GM15510 (cell line): ENCODE results near the gene GPR84.

Source experiments
- POLR2A ChIP-seq: IDR thresholded peaks from 3 replicates; pipeline ENCODE4 v1.6.1; 2011; ENCODE audit warnings: borderline replicate concordance; ENCODE audit not compliant: insufficient read length; ENCODE audit errors: extremely low read depth

Gene GPR84

GRCh38 chr12:54370171-54370730 is 6.0 kb upstream of the GPR84 start:
- no peak for TF ChIP-seq POLR2A

GRCh38 chr12:54369597-54370131 is 5.4 kb upstream of the GPR84 start:
- TF ChIP-seq POLR2A: no peak

GRCh38 chr12:54368709-54369596 is 4.7 kb upstream of the GPR84 start:
- no peak for TF ChIP-seq POLR2A

GRCh38 chr12:54368025-54368708 is 3.9 kb upstream of the GPR84 start:
- no peak for TF ChIP-seq POLR2A

- no peak for TF ChIP-seq POLR2A
These were observed 668 bp downstream of the GPR84 start for GRCh38 chr12:54363618-54364017.

- no peak for TF ChIP-seq POLR2A
These were observed 1.2 kb downstream of the GPR84 start for GRCh38 chr12:54363047-54363446.

- no peak for TF ChIP-seq POLR2A
These were observed 3.4 kb downstream of the GPR84 start for GRCh38 chr12:54360717-54361456.

GRCh38 chr12:54359762-54360351 is 4.4 kb downstream of the GPR84 start:
- TF ChIP-seq POLR2A: no peak

- peak; percentile 23 for TF ChIP-seq POLR2A
These were observed 5.1 kb downstream of the GPR84 start for GRCh38 chr12:54358945-54359761.

GRCh38 chr12:54358191-54358944 is 5.9 kb downstream of the GPR84 start:
- TF ChIP-seq POLR2A: peak; percentile 25

- no peak for TF ChIP-seq POLR2A
These were observed 6.6 kb downstream of the GPR84 start for GRCh38 chr12:54357506-54358190.

GRCh38 chr12:54356951-54357356 is 7.3 kb downstream of the GPR84 start:
- TF ChIP-seq POLR2A: no peak
